Uterus (tissue), 2 donors: ENCODE data around the gene CDH4.

Experiments used
- POLR2A ChIP-seq, 2 donors: fragments of 450-650 bp; IDR thresholded peaks; one replicate each; pipeline ENCODE4 v1.6.1; 2016; ENCODE audit warnings: antibody characterized with exemption in 2 of 2, mild to moderate bottlenecking in 1 of 2, moderate library complexity in 1 of 2
- TF ChIP-seq, protein P1 (sequence below), 4 experiments: fragments of 200-600 bp in 2 of 4; fragments of 450-650 bp in 2 of 4; sonication (generic) in 2 of 4; IDR thresholded peaks; one replicate each; pipeline ENCODE4 v1.5.1; 2016 to 2019; ENCODE audit warnings: antibody characterized with exemption in 4 of 4, mild to moderate bottlenecking in 2 of 4, moderate library complexity in 1 of 4

DNA sequence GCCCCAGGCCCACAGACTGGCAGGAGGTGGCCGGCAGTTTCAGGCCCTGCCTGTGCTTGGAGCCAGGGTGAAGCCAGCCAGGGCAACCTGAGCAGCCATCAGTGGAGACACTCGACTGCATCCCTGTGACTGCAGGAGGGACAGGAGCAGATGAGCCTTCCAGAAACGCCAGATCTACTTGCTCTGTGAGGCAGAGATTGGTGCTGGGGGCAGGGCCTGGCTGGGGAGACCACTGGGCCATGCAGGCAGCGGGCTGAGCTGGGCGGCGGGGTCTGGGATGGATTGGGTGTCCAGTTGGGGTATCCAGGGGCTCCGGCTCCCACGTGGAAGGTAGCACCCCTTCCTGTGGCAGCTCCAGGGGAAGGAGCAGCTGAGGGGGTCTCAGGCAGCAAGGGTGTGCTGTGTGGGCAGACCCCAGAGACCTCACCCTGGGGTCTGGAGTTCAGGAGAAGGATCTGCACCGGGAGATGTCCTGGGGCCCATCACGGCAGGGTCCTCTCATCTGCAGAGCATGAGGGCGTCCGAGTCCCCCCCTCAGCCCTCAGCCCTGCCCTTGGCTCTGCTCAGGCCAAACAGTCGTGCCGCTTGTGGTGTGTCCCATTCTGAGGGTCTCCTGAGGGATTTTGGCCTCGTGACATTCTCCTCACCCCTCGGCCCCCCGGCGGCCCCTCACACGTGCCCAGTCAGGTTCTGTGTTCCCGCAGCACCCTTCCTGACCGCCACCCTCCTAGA, 478.7 kb downstream of the CDH4 start:
- TF ChIP-seq, protein P1, sequence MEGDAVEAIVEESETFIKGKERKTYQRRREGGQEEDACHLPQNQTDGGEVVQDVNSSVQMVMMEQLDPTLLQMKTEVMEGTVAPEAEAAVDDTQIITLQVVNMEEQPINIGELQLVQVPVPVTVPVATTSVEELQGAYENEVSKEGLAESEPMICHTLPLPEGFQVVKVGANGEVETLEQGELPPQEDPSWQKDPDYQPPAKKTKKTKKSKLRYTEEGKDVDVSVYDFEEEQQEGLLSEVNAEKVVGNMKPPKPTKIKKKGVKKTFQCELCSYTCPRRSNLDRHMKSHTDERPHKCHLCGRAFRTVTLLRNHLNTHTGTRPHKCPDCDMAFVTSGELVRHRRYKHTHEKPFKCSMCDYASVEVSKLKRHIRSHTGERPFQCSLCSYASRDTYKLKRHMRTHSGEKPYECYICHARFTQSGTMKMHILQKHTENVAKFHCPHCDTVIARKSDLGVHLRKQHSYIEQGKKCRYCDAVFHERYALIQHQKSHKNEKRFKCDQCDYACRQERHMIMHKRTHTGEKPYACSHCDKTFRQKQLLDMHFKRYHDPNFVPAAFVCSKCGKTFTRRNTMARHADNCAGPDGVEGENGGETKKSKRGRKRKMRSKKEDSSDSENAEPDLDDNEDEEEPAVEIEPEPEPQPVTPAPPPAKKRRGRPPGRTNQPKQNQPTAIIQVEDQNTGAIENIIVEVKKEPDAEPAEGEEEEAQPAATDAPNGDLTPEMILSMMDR (IDR thresholded peaks at IDR 0.05), result no peak
- TF ChIP-seq POLR2A (IDR thresholded peaks at IDR 0.05), result no peak
